Activated CD8-positive, alpha-beta T cell treated with anti-CD3 and anti-CD28 coated beads, Interleukin-2, amount 10 ng/mL, durations not matched to agents 7 days and 5 days (primary cell): ENCODE measurements around the gene OR10AD1. TPM values are rescaled to one million over a fixed set of nuclear protein-coding genes. Genes with fewer than 3 reads are reported as not detected.

Experiments used
- ATAC-seq: fragments of 150-1000 bp; cut with Tn5 transposase; one replicate; pipeline ENCODE4 v1.10.0; 2021; ENCODE audit warnings: moderate library complexity
- CTCF ChIA-PET: fragments of 350-600 bp; sonication (Branson Sonifier 250); formaldehyde crosslinking; loops from one replicate; lab custom pipeline; 2021; ENCODE audit warnings: antibody characterized with exemption; lab: Charles Lee
- POLR2A ChIA-PET: fragments of 350-600 bp; sonication (Branson Sonifier 250); formaldehyde crosslinking; loops from one replicate; lab custom pipeline; 2021; ENCODE audit warnings: antibody characterized with exemption; lab: Charles Lee
- DNase-seq: peaks from one replicate; pipeline ENCODE4 v3.0.0-alpha.2; 2020
- H3K27ac Mint-ChIP-seq: one replicate; pipeline ENCODE4 v1.8.0; 2021; ENCODE audit warnings: mild to moderate bottlenecking, mixed read lengths
- H3K27me3 Mint-ChIP-seq: one replicate; pipeline ENCODE4 v1.8.0; 2021; ENCODE audit warnings: low read depth, mixed read lengths
- H3K36me3 Mint-ChIP-seq: one replicate; pipeline ENCODE4 v1.8.0; 2021; ENCODE audit warnings: low read depth, mixed read lengths
- H3K4me1 Mint-ChIP-seq: one replicate; pipeline ENCODE4 v1.8.0; 2021; ENCODE audit warnings: low read depth, mixed read lengths
- H3K4me3 Mint-ChIP-seq: one replicate; pipeline ENCODE4 v1.8.0; 2021; ENCODE audit warnings: mild to moderate bottlenecking, mixed read lengths
- H3K9me3 Mint-ChIP-seq: one replicate; pipeline ENCODE4 v1.8.0; 2022; ENCODE audit warnings: mixed read lengths; ENCODE audit not compliant: insufficient read depth
- total RNA-seq, 2 experiments: library from RNA; stranded (reverse); gene quantifications; one replicate each; pipeline ENCODE4 v1.2.3, GENCODE V29; 2021

Gene OR10AD1
- total RNA-seq, 2 experiments from 2014 or later, result not detected

DNA sequence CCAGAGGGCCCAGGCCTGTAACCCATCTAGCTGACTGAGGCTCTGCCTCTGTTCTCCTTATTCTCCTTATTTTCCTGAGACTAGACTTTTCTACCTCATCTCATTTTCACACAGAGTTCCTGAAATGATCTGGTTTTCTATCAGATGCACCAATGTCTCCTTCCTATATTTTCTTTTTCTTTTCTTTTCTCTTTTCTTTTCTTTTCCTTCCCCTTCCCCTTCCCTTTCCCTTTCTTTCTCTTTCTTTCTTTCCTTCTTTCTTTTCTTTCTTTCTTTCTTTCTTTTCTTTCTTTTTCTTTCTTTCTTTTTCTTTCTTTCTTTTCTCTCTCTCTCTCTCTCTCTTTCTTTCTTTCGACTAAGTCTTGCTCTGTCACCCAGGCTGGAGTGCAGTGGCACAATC lies 22.7 kb downstream of the OR10AD1 start:
- POLR2A ChIA-PET, result no interaction called here
- Mint-ChIP-seq H3K27ac (no peak overlapping the region), H3K27me3 (peaks cover 62% of the 10 kb centered on the region), H3K36me3 (no peaks in the 10 kb centered on the region), H3K4me3 (no peak overlapping the region), H3K9me3 (no peaks in the 10 kb centered on the region), H3K4me1 (peaks cover 22% of the 10 kb centered on the region)
- ATAC-seq, result no peak
- DNase-seq, result no peak
- CTCF ChIA-PET, result interaction anchor here (0.7 to 5.3 kb wide), 3 partner anchors 9 to 79 kb away, joined by 4 to 36 read pairs (median 9); no protein-coding TSS in a partner anchor

DNA sequence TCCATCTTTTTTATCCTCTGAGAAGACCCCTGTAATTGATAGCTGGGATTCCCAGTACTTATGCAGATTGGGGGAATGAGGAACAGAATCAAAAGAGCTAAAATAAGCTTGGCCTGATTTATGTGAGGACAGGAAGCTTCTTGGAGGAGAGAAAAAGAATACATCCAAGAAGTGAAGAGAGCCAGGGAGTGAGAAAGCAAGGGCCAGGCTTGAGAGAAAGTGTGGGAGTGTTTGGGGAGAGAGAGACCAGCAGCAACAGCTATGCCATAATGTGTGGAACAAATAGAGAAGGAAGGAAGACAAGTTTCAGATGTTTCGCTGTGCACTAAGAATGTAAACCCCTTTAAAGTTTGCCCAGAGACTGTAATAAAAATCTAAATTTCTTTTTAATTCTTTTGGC lies 23.6 kb downstream of the OR10AD1 start:
- POLR2A ChIA-PET, result interaction anchor here (1.0 kb wide), 1 partner anchor 22 kb away, joined by 3 read pairs; the partner anchor contains the start of gene ASB8
- no peak overlapping the region for H3K4me3 Mint-ChIP-seq
- H3K27ac Mint-ChIP-seq, result no peak overlapping the region
- DNase-seq (no peak), ATAC-seq (no peak)
- no peaks in the 10 kb centered on the region for H3K9me3 Mint-ChIP-seq
- no peaks in the 10 kb centered on the region for H3K36me3 Mint-ChIP-seq
- CTCF ChIA-PET, result interaction anchor here (1.1 to 5.3 kb wide), 3 partner anchors 10 to 18 kb away, joined by 3 to 36 read pairs (median 9); no protein-coding TSS in a partner anchor
- peaks cover 53% of the 10 kb centered on the region for H3K27me3 Mint-ChIP-seq
- peaks cover 23% of the 10 kb centered on the region for H3K4me1 Mint-ChIP-seq

DNA sequence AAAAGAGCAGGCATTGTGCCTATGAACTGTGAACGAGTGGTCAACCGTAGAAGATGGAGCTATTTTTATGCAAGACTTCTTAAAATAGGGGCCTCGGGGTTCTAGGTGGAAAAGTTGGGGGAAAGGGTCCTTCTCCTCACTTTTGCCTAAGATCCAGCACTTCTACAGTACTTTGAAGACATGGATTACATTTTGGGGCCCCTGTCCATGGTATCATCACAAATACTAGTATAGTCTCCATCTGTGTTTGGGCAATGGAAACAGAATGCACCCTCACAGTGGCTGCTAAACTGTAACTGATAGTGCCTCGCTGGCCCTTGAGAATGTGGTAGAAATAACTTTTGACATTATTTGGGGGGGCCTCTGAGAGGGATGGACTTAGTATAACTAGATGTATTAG lies 25.1 kb downstream of the OR10AD1 start:
- DNase-seq (no peak), ATAC-seq (no peak)
- Mint-ChIP-seq H3K9me3 (no peaks in the 10 kb centered on the region), H3K27me3 (peaks cover 44% of the 10 kb centered on the region), H3K27ac (no peak overlapping the region), H3K4me1 (peaks cover 19% of the 10 kb centered on the region), H3K36me3 (no peaks in the 10 kb centered on the region), H3K4me3 (no peak overlapping the region)
- POLR2A ChIA-PET, result no interaction called here
- CTCF ChIA-PET, result interaction anchor here (1.2 to 5.3 kb wide), 3 partner anchors 12 to 20 kb away, joined by 3 to 36 read pairs (median 19); no protein-coding TSS in a partner anchor

DNA sequence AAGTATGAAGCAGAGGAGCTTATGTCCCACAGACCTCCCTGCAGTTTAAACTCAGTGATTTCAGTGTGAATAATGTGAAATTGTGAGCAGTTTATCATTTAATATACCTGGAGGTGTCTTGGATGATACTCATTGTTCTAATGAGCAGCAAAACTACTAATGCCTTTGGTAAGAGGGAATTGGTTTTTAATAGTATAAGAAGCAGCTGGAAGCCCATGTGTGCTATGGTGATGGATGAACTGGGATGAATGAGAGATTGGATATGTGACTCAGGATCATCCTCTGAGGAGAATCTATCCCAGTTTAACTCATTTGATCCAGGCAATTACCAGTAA lies 26.7 kb downstream of the OR10AD1 start:
- peaks cover 11% of the 10 kb centered on the region for H3K4me1 Mint-ChIP-seq
- H3K27ac Mint-ChIP-seq, result no peak overlapping the region
- no peak for DNase-seq

DNA sequence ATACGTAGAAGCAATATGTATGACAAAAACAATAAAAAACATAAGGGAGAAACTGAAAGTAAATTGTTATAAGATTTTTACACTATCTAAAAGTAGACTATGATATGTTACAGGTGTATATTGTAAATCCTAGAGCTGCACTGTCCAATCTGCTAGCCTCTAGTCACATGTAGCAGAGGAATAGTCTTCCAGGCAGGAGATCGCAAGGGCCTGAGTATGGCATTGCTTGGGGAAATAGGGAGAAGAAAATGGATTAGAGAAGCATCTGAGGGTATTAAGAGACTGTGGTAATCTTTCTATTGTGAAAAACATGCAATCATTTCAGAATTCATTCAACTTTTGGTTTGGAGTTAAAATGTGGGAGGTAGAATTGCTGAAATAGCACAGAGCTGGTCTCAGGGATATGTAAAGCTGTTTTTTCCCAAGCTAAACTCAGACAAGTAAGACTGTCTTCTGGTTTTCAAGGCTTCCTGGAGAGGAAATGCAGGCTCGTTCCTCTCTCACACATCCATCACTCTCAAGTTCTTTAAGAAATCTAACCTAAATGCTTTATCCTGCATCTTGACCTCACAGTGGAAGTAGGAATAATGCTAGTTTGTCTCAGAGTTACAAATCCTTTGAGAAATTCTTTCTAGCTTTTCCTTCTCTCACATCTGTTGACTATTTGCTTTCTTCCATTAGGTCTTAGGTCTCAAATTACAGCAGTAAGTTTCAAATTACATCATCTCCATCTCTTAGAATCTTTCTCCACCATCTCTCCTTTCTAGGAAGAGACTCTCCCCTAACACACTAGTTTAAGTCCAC lies 27.3 kb downstream of the OR10AD1 start:
- DNase-seq (no peak), ATAC-seq (no peak)
- Mint-ChIP-seq H3K27me3 (peaks cover 31% of the 10 kb centered on the region), H3K9me3 (no peaks in the 10 kb centered on the region), H3K27ac (peak overlapping the region; percentile 32), H3K4me1 (peaks cover 11% of the 10 kb centered on the region), H3K36me3 (no peaks in the 10 kb centered on the region), H3K4me3 (peak overlapping the region; percentile 13)
- CTCF ChIA-PET, result interaction anchor here (0.8 to 5.3 kb wide), 8 partner anchors 11 to 279 kb away, joined by 3 to 36 read pairs (median 4); partner anchors contain the start of gene TMEM106C
- POLR2A ChIA-PET, result interaction anchor here (1.5 kb wide), 1 partner anchor 19 kb away, joined by 8 read pairs; the partner anchor contains the start of gene ASB8

More for the DNA sequence above, 26.7 kb downstream of the OR10AD1 start:
- H3K9me3 Mint-ChIP-seq, result no peaks in the 10 kb centered on the region
- ATAC-seq, result no peak
- no peak overlapping the region for H3K4me3 Mint-ChIP-seq
- H3K27me3 Mint-ChIP-seq, result peaks cover 36% of the 10 kb centered on the region
- POLR2A ChIA-PET, result interaction anchor here (1.5 kb wide), 1 partner anchor 19 kb away, joined by 8 read pairs; the partner anchor contains the start of gene ASB8
- CTCF ChIA-PET, result interaction anchor here (0.8 to 5.3 kb wide), 10 partner anchors 10 to 278 kb away, joined by 3 to 36 read pairs (median 4); partner anchors contain the start of gene TMEM106C
- no peaks in the 10 kb centered on the region for H3K36me3 Mint-ChIP-seq

DNA sequence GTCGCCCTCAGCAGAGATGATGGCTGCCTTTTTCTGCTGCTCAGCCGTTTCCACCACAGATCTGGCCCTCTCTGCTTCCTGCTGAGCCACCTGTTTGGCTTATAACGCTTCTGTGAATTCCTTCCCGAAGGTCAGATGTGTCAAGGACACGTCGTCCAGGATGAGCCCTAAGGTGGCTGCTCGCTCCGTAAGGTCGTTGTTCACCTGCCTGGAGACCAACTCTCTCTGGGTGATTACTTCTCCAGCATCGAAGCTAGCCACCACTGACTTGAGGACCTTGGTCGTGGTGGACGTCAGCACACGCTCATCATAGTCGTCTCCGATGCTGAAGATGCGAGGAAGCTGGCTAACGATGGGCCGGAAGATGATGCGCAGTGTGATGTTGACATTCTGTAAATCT lies 34.1 kb downstream of the OR10AD1 start:
- Mint-ChIP-seq H3K27me3 (peaks cover 14% of the 10 kb centered on the region), H3K4me1 (no peaks in the 10 kb centered on the region), H3K4me3 (no peak overlapping the region), H3K27ac (no peak overlapping the region), H3K36me3 (no peaks in the 10 kb centered on the region), H3K9me3 (no peaks in the 10 kb centered on the region)
- POLR2A ChIA-PET, result interaction anchor here (1.9 kb wide), 1 partner anchor 12 kb away, joined by 6 read pairs; the partner anchor contains the start of gene ASB8
- no peak for DNase-seq
- ATAC-seq, result no peak
- CTCF ChIA-PET, result interaction anchor here (1.0 to 1.7 kb wide), 2 partner anchors 11 to 20 kb away, joined by 3 to 5 read pairs; partner anchors contain the start of gene ASB8

DNA sequence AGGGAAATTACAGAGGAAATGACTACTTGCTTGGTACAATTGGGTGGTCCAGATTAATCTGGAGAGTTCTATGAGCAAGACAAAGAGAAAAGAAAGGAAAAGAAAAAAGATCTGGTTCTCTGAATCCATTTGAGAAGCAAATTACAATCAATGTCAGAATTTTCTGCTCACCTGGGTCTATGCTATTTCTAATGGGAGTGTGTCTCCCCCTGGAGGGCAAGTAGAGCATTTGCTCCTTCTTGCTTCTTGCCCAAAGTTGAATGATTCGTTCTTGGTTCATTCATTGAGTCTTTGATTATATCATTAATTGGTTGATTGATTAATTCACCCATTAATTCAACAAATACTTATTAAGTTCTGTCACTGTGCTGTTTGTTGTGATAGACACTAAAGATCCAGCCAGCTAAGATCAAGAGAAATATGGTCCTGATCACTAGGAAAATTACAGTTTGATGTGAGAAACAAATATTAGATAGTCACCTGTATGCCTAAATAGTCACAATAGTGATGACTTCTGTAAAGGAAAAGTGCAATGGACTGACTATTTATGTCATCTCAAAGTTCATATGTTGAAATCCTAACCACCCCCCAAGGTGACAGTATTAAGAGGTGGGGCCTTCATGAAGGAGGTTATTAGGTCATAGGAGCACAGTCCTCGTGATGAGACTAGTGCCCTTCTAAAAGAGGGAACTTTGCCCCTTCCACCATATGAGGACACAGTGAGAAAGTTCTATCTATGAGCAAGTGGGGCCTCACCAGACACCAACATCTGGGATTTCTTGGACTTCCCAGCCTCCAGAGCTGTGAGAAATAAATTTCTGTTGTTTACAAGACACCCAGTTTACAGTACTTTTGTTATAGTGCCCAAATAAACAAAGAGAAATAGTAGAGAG lies 37.8 kb downstream of the OR10AD1 start:
- no peak overlapping the region for H3K27ac Mint-ChIP-seq
- POLR2A ChIA-PET, result interaction anchor here (1.3 kb wide), 1 partner anchor 60 kb away, joined by 3 read pairs; the partner anchor contains the start of gene SENP1
- CTCF ChIA-PET, result interaction anchor here (0.6 to 2.9 kb wide), 21 partner anchors 11 to 449 kb away, joined by 3 to 19 read pairs (median 3); partner anchors contain the start of genes CCDC184, SENP1, TMEM106C and VDR

DNA sequence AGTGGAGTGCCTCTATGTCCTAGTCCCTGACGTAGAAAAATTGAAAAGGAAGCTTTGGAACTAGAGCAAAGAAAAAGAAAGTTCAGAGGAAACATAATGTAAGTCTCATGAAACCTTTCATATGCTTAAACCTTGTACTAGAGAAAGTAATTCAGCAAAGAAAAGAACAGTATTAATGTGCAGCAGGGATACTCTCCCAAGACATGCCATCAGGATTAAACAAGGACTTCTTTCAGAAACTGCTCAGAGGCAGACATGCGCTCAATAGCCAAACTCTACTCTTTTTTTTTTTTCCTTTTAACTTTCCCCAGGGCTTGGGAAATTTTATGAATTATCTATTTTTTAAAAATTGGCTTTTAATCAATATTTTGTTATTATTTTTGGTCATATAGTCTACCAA lies 38.6 kb downstream of the OR10AD1 start:
- ATAC-seq (no peak), DNase-seq (no peak)
- H3K9me3 Mint-ChIP-seq, result no peaks in the 10 kb centered on the region
- H3K4me1 Mint-ChIP-seq, result peaks cover 12% of the 10 kb centered on the region
- H3K27ac Mint-ChIP-seq, result no peak overlapping the region
- CTCF ChIA-PET, result interaction anchor here (0.6 to 2.9 kb wide), 17 partner anchors 12 to 422 kb away, joined by 3 to 19 read pairs (median 3); partner anchors contain the start of genes CCDC184 and SENP1
- H3K36me3 Mint-ChIP-seq, result no peaks in the 10 kb centered on the region
- POLR2A ChIA-PET, result no interaction called here
- H3K27me3 Mint-ChIP-seq, result peaks cover 21% of the 10 kb centered on the region
- no peak overlapping the region for H3K4me3 Mint-ChIP-seq

More for the DNA sequence above, 37.8 kb downstream of the OR10AD1 start:
- Mint-ChIP-seq H3K4me1 (peaks cover 10% of the 10 kb centered on the region), H3K27me3 (peaks cover 21% of the 10 kb centered on the region), H3K36me3 (no peaks in the 10 kb centered on the region), H3K4me3 (no peak overlapping the region), H3K9me3 (no peaks in the 10 kb centered on the region)
- ATAC-seq (peak; percentile 79), DNase-seq (peak; percentile 73)

DNA sequence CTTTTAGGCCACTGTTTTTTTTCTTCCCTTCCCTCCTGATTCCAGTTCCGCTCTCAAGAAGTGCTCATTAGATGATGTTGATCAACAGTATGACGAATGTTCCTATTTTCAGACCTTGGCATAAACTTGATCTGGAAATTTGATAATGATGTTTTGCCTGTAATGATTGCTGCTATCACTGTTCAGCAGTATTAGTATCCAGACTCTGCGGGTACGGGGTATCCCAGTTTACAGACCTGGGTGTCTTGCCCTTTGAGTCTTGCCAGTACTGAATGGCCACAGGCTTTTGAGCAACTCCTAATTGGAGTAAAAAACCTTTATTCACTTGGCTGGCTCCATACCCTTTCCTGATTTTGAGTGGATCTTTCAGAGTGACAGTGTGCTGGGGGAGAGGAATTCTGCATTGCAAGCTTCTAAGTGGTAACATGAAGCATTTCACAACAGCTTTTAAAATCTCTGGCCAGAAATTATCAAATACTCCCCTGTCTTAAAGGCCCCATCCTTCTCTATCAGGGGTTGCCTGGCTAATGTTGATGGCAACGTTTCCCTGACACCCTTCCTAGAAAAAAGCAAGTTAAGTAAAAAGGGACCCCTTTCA lies 39.8 kb downstream of the OR10AD1 start:
- ChIA-PET POLR2A (no interaction called here), CTCF (interaction anchor here (0.8 to 1.0 kb wide), 2 partner anchors 11 to 26 kb away, joined by 3 read pairs; no protein-coding TSS in a partner anchor)
- no peaks in the 10 kb centered on the region for H3K9me3 Mint-ChIP-seq
- ATAC-seq (no peak), DNase-seq (no peak)
- H3K4me1 Mint-ChIP-seq, result peaks cover 12% of the 10 kb centered on the region
- H3K27ac Mint-ChIP-seq, result no peak overlapping the region
- H3K36me3 Mint-ChIP-seq, result no peaks in the 10 kb centered on the region
- H3K27me3 Mint-ChIP-seq, result peaks cover 19% of the 10 kb centered on the region
- H3K4me3 Mint-ChIP-seq, result no peak overlapping the region

DNA sequence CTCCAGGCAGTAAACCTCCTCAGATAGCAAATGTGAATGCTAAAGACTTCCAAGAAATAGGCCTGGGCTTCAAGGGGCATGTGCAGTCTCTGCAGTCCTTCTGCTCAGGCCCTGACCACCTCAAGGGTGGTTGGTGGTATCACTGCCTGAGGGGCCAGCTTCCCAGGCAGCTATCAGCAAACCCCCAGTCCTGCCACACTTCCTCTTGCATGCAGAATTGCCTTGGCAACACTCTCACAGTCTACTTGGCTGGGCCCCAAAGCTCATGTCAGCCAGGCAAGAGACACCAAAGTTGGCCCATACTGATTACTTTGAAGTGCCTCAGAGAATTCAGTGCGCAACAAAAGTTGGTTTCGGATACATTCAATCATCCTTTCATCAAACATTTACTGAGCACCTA lies 42.3 kb downstream of the OR10AD1 start:
- ATAC-seq (no peak), DNase-seq (no peak)
- Mint-ChIP-seq H3K4me3 (no peak overlapping the region), H3K4me1 (peaks cover 25% of the 10 kb centered on the region), H3K27ac (no peak overlapping the region), H3K27me3 (peaks cover 12% of the 10 kb centered on the region), H3K9me3 (no peaks in the 10 kb centered on the region), H3K36me3 (peaks cover 2% of the 10 kb centered on the region)
- CTCF ChIA-PET, result interaction anchor here (2.0 kb wide), 1 partner anchor 22 kb away, joined by 10 read pairs; the partner anchor contains the start of gene CCDC184
- POLR2A ChIA-PET, result no interaction called here
